GM21367 (cell line): ENCODE measurements around the gene ZNF683.

Experiments
- ATAC-seq: cut with Tn5 transposase; IDR thresholded peaks from one replicate; pipeline ENCODE4 v1.9.1; 2021; ENCODE audit not compliant: unreplicated experiment

Gene ZNF683

DNA sequence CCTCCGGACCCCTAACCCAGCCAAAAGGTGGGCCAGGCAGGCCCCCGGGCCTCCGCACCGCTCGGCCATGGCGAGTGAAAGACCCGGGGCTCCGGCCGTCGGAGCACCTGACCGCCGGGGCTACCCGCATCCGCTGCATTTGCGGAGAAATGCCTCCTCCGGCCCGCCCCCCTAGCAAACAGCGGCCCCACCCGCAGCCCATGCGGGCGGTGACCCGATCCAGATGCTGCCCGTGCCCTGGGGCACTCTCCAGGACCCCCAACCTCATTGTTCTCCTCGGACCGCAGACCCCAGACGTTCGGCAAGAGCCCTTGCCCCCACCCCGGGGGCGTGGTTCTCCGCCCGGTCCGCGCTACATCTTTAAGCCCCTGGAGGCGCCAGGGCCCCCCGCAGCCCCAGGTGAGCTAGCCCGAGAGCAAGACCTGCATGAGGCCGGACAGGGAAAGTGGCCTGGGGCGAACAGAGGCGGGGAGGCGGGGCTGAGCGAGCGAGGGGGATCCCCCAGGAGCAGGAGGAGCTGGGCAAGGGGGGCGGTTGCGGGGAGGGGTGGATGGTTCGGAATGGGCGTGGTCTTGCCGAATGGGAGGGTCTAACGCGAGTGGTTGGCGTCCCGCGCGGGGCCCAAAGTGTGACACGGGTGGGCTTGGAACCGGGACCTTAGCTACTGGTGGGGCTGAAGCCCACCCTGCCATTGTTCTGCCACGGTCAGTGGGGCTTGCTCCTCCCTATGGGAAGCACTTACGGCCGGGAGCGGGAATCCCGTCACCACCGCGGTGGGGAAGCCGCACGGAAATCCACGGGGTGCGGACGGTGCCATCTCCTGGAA, 12.4 kb downstream of the ZNF683 start:
- ATAC-seq: no peak

DNA sequence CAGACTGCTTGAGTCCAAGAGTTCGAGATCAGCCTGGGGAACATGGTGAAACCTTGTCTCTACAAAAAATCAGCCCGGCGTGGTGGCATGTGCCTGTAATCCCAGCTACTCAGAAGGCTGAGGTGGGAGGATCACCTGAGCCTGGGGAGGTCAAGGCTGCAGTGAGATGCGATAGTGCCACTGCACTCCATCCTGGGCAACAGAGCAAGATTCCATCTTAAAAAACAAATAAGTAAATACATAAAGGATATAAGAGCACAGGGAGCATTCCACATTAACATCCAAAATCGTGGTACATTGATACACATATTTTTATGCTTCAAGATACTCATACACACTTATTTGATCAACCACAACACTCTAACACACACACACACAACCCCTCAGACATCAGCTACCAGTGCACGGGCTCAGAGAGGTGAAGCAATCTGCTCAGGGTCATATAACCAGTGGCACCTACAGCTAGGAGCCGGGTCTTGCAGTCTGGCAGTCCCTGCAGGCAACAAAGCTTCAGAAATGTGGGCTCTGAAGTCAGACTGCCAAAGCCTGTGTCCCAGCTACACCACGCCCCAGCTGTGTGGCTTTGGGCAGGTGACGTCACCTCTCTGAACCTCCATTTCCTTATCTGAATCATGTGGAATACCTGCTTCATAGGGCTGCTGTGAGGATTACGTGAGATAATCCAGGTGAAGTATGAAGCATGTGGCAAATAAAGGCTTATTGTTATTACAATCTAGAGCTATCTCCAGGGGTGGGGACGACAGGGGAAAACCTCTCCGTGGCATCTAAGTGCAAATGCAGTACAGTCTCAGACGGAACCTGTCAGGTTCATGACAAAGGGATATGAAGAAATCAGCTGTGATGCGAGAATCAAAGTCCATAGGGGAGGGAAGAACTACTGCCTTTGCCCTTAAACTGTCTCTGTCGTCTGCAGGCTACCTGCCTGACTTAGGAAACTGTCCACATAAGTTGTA, 13.9 kb downstream of the ZNF683 start:
- ATAC-seq: no peak

DNA sequence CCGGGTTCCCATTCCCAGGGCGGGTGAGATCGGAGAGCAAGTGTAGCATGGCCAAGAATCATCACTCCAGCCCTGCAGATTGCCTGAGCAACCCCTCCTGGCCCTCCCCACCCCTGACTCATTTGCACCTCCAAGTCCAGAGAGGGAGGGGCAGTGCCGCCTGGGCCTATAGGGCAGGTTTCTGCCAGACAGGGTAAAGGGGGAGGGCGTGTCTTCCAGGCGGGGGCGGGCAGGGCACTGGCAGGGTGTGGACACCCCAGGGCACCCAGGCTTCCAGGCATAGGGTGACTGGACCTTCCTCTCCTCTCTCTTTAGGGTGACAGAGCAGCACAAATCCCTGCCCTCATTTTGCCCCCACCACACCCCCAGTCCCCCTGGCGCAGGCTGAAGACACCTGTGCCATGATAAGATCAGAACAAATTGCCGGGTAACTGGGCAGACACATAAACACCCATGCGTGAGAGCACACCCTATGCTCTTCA, 15.4 kb downstream of the ZNF683 start:
- ATAC-seq: no peak

DNA sequence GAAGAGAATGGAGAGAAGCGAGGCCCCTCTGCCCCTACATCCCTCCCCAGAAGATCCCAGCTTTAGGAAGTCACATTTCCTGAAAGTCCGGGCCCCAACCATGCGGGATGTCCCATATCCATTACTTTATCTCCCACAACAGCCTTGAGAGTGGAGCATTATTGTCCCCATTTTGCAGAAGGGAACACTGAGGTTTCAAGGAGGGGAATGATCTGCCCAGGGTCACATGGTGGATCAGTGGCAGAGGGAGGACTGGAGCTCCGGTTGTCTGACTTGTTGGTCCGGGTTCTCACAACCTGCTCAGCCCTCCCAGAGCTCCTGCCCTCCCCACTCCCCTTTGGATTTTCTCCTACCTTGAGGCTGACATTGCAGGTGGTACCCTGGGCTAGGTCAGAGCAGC, 16.4 kb downstream of the ZNF683 start:
- ATAC-seq: no peak

DNA sequence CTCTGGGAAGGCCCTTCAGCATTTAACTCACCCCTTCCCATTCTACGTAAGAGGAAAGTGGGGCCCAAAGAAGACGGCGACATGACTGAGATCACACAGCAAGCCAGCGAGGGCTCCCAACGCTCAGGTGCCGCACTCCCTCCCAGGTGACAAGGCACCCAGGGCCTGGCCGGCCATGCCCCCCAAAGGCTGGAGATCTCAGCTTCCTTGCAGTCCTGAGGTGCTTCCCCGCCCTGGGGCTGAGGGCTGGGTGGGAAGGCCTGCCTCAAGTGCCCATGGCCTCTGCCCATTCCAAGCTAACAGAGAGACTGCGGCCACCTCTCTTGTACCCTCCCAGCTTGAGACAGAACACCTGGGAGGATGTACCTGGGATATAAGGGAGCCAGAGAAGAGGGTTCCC, 17.6 kb downstream of the ZNF683 start:
- no peak for ATAC-seq

DNA sequence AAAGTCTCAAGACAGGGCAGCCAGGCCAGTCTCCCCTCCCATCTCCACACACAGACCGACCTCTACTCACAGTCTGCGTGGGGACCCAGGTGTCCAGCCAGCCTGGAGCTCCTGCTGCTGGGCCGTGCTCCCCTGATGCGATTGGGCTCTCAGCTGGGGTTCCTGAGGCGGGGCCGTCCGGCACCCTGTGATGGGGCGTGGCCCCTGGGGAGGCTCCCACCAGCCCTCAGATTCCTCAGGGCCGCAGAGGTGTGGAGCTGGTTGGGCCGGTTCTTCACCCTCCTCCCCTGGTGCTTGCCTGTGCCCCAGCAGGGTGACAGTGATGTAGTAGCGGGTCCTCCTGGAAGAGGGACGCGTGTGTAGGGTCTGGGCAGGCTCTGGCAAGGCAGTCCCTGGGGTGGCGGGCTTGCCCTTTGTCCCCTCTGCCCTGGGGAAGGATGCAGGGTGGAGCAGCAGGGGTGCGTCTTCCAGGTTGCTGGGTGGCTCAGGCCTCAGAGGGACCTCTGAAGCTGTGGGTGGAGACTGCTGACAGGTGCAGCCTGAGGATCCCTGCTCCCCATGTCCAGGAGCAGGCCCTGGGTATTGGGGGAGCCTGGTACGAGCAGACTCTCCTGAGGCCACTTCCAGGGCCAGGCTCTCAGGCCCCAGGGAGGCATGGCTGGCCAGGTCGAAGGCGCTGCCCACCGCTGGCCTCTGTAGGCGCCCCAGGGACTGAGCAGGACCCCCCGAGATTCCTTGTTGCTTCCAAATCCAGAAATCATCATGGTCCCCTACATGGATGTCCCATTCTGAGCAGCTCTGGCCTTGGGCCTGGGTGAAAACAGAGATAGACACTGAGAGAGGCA, 18.4 kb downstream of the ZNF683 start, which contains the start of gene CRYBG2:
CRYBG2 (minus strand) TSS at position 155 of the 845 bp plus-strand sequence. CDS start 7,473 bp downstream, outside the sequence.
- no peak for ATAC-seq

DNA sequence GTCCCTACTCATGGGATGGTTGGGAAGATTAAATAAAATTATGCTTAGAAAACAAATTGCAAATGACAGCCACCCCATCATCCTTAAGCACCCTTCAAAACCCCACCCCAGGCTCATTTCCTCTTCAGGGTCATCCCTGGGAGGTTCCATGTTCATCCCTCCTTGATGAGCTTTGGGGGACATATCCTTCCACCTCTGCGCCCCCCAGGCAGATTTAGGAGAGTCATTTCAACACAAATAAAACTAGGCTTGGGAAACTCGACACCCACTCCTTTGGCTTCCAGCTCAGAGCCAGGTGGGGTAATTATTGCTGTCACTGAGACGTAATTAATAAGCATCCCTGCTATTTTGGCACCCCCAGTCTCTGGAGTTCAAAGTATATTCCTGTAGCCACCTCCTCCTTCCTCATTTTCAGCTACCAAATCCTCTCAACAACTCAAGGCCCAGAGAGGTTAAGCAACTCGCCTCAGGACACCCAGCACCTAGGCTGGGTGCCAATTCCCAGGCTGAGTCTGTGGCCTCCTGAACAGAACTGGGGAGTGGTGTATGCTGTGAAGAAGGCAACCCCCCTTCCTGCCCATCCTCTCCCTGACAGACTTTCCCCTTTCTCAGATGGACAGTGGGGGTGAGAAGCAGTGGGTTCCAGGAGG, 19.2 kb downstream of the ZNF683 start:
- ATAC-seq: no peak

DNA sequence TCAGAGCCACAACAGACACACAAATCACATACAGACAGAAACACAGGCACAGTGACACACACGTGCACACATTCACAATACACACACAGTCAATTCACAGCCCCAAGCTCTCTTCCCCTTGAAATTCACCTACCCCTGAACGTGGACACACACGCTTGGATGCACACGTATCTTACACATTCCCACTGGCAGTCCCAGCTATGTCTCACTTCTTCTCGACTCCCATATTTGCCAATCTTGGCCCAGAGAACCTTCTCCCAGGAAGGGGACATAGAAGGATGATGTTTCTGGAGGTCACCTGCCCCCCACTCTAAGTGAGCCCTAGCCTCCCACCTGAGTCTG, 20.2 kb downstream of the ZNF683 start:
- no peak for ATAC-seq

DNA sequence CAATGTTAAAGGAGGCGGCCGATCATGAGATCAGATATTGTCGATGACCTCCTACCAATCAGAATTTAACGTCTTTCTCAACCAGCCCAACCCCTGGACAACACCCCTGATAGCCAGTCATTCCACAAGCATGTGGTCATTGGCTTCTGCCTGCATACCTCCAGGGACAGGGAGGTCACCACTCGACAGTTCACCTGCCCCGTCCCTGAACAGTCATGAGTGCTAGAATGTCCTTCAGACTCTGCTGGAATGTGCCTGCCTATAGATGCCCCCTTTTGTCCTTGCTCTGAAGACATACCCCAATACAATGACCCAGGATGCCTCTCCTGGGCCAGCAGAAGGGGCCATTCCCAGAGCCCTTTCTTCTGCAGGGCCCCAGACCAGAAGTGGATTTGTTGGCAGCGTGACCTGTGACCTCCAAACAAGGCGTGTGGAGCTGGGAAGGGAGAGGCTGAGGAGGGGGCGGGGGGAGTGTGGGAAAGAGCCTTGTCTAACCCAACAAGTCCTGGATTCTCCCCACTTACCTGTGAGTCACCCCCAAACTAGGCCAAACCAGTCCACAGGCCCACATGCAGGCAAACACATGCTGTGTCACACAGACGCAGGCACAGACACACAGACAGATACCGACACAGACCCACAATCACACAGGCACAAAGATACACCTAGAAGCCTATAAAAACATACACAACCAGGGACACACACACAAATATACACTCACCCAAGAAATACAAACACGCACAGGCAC, 20.8 kb downstream of the ZNF683 start:
- ATAC-seq: no peak

DNA sequence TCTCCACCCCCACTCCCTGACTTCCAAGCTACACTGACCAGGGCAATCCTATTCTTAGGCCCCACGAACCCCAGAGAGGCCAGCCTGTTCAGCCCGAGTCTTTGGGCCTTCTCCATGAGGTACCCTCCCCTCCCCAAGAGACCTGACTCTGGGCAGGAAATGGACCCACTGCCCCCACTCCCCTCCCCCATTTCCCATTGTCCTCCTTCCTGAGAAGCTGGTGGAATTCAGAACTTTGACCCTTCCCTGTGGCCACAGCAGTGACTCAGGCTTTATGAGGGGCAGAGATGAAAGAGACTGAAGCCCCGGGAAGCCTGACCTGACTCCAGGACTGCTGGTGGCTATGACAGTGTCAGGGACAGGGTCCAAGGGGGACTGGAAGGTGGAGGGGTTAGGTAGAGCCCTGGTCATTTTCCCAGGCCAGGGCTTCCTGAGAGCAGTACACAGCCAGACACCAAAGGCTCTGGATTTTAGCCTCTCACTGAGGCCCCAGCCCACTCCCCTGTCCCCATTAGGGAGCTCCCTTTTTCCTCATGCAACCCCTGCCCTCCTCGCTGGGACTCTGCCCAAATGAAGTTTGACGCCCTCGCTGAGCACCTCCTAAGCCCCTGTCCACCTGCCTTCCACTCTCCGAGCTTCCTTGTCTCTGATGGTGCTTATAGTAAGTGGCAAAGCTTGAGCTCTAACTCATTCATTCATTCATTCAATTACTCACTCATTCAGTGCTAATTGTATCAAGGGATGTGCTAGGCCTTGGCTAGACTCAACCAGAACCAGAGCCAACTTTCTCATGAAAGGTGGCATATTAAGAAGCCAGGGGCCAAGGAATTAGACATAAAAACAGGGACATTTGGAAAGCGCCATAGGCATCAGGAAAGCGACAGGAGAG, 21.6 kb downstream of the ZNF683 start:
- no peak for ATAC-seq

DNA sequence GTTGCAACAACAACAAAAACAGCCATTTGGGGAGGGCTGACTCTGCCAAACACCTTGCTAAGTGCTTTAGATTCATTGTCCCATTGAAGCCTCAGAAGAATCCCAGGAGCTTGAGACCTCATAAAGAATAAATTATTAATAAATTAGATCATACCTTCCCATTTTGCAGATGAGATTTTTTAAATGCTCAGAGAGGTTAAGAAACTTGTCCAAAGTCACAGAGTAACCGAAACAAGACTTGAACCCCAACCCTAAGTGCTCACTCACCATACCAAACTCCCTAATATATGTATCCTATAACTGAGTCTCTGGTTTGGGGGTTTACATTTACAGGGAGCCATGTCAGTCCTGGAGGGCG, 22.2 kb downstream of the ZNF683 start:
- ATAC-seq: no peak

DNA sequence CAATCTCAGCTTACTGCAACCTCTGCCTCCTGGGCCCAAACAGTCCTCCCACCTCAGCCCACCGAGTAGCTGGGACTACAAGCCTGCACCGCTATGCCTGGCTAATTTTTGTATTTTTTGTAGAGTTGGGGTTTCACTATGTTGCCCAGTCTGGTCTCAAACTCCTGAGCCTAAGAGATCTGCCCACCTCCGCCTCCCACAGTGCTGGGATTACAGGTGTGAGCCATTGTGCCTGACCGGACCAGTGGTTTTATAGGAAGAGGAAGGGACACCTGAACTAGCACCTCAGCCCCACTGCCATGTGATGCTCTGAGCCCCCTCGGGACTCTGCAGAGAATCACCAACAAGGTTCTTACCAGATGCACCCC, 22.7 kb downstream of the ZNF683 start:
- ATAC-seq: no peak

DNA sequence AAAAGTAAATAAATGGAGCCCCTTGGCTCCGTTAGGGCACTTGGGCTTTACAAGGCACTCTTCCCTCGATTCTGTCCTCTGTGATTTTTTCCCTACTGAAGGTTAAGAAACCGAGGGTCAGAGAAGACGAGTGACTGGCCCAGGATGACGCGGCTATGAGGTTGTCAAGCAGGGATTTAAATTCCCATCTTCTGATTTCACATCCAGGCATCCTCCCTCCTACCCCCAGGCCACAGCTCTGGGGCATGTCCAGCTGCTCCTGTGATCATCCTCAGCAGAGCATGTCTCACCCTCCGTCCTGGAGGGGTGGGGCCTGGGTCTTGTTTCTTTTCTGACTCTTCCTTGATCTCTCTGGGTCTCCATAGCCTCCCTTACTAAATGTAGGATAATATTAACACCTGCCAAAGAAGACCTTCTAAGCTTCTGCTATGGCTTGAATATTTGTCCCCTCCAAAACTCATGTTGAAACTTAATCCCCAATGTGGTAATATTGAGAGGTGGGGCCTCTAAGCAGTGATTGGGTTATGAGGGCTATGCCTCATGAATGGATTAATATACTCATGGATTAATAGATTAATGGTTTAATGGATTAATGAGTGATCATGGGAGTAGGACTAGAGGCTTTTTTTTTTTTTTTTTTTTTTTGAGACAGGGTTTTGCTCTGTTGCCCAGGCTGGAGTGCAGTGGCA, 23.2 kb downstream of the ZNF683 start:
- no peak for ATAC-seq

DNA sequence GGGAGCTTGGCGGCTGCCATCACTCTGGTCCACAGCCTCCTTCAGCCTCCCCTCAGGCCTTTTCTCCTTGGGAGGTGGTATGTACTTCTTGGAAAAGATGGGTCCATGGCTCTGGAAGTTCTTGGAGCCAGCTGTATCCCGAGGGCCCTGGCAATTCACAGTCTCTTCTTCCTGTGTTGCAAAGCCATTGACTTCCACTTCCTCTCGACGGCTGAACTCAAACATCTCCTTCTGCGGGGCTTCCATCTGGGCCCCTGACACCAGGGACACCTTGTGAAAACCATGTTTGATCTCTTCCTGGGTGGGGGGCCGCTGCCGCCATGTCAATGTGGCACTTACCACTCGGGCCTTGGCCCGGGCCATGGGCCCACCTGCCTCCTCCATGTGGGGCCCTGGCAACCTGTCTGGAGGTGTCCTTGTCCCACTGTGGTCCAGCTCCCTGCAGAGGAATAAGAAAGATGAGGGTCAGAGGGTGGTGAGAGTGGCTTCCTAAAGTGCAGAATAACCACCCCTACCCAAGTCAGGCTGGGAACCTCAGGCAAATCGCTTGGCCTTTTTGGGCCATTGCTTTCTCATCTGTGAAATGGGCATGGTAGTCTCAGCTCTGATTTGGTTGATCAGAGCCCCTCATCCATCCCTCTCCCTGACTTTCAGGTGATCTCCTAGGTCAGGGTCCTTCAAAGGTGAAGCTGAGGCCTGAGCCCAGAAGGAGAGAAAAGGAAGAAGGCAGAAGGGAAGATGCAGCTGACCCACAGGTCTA, 26.1 kb downstream of the ZNF683 start:
- no peak for ATAC-seq

DNA sequence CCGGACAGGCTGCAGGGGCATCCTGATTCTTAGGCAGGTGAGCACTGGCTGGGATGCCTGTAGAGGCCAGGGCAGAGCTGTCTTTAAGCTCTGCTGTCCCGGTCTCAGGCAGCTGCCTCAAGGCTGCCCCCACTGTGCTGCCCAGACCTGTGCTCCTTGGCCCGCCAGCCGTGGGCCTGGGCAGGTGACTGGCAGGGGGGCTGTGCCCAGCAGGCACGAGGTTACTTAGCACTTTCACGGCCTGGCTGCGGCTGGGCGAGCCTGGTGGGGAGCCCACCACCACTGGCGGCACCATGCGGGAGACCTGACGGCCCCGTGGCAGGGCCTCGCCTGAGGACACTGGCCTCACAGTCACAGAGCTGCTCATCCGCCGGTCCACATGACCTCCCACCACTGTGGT, 26.8 kb downstream of the ZNF683 start:
- no peak for ATAC-seq

DNA sequence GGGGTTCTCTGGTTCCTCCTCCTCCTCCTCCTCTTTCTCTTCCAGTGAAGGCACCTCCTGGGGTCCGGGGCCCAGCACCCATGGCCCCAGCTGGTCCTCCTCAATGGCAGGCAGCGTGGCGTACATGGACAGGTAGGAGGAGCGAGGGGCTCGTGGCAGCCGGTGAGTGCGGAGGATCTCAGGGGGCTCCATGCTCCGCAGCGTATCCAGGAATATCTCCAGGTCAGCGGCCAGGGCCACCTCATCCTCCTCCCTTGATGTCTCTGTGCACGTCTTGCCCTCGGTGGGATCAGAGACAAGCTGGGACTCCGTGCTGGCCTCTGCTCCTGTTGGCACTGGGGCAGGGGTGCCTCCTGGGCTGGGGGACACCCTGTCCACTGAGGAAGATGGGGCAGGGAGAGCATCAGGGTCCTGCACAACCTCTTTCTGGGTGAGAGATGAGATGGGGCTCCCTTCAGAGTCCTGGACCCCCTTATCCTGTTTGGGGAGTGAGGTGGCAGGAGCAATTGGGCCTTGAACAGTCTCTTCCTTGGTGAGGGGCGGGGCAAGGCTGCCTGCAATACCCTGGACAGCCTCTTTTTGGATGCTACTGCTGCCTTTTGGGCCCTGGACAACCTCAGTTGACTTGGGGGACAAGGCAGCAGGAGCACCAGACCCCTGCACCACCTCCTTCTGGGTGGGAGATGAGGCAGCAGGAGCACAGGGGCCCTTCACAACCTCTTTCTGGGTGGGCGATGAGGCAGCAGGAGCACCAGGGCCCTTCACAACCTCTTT, 28.2 kb downstream of the ZNF683 start:
- ATAC-seq: no peak

DNA sequence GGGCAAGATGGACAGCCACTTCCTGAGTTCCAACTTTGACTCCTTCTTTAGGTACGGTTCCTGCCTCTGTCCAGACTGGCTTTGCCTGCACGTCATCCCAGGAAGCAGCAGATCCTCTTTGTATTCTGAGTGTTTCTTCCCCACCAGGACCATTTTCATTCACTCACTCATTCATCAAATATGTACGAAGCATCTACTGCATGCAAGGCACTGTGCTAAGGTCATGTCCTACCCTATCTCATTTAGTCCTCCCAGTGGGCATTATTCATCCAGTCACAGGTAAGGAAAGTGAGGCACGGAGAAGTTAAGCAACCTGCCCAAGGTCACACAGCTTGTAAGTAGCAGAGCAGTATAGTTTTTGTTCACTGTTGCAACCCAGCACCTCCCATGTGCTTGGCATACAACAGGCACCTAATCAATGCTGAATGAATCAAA, 32.5 kb downstream of the ZNF683 start:
- ATAC-seq: no peak
